EL (cell line): ENCODE data around the gene TRIM60.
"Not testable (repeated sequence)": the region's sequence is repeated elsewhere in the genome, so short reads cannot be mapped to it uniquely, and the experiment has no call there.

Source experiments
- DNase-seq: peaks from one replicate; pipeline ENCODE4 v3.0.0-alpha.2; 2016

The TRIM60 gene

DNA sequence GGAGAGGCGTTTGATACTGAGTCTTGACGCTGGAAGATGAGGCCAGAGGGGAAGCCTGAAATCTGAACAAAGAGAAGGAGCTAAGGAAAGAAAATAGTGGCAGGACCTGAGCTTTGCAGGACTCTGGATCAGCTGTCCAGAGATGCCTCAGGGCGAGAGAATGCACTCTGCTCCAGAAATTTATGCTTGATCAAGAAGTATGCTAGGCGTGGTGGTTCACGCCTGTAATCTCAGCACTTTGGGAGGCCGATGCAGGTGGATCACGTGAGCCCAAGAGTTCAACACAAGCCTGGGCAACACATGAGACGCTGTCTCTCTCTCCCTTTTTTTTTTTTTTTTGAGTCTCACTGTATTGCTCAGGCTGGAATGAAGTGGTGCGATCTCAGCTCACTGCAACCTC is 23.8 kb downstream of the TRIM60 start:
- DNase-seq: no peak

DNA sequence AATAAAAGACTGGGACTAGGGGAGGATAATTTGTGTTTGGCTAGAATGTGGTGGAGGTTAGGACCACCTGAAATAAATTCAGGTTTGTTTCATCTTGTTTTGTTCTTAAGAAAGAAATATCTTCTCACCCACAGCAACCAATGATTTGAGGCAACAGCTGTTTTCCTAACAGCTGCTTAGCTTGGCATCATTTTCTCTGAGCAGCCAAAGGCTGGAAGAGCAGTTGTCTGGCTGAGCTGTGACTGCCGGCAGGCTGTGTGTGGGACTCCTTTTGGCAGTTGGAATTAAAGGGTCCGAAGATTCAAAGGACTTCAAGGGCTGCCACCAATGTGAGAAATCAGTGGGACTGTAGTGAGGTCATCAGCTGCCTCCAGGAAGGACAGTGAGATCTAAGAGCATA is 26.9 kb downstream of the TRIM60 start:
- DNase-seq: no peak

DNA sequence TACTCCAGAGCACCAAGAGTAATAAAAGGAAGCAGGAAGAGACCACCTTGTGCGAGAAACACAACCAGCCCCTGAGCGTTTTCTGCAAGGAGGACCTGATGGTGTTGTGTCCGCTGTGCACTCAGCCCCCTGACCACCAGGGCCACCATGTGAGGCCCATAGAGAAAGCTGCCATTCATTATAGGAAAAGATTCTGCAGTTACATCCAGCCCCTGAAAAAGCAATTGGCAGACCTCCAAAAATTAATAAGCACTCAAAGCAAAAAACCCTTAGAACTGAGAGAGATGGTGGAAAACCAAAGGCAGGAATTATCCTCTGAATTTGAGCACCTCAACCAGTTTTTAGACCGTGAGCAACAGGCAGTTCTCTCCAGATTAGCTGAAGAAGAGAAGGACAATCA is 27.6 kb downstream of the TRIM60 start:
- no peak for DNase-seq

DNA sequence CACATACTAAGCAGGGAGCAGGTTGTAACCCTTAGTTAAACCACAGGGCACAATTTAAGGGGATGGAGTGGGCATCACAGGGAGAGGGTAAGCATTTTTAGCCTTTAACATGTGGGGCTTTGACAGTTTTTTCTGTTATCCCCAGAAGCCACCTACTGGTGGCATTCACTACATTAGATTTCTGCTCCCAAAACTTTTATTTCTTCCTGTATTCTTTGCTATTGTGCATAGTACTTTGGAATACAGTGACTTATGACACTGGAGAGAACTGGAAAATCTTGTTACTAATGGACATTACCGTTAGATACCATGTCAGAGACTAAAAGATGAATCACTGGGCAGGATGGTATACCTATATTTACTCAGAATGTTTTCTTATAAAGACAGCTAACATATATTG is 29.1 kb downstream of the TRIM60 start:
- DNase-seq: no peak

DNA sequence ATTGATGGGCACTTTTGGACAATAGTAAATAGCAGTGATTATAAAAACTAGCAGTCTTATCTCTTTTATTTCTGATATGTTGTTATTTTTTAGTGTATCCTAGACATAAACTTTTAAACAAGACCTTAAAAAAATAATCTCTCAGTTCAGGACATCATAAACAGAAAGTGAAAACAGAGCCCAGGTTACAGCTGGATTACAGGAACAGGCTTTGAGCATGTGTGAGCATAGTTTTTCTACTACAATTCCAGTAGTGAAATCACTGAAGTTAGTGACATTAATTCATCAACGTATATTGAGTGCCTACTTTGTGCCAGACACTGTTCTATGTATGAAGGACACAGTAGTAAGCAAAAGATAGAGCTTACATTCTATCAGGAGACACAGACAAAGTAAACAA is 38.8 kb downstream of the TRIM60 start:
- DNase-seq: no peak

DNA sequence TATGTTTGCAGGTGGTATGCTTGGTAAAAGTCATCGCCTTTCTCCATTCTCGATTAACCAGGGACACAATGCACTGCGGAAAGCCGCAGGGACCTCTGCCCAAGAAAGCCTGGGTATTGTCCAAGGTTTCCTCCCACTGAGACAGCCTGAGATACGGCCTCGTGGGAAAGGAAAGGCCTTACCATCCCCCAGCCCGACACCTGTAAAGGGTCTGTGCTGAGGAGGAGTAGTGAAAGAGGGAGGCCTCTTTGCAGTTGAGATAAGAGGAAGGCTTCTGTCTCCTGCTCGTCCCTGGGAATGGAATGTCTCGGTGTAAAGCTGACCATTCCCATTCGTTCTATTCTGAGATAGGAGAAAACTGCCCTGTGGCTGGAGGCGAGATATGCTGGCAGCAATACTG is 41.5 kb downstream of the TRIM60 start:
- not testable (repeated sequence) for DNase-seq

DNA sequence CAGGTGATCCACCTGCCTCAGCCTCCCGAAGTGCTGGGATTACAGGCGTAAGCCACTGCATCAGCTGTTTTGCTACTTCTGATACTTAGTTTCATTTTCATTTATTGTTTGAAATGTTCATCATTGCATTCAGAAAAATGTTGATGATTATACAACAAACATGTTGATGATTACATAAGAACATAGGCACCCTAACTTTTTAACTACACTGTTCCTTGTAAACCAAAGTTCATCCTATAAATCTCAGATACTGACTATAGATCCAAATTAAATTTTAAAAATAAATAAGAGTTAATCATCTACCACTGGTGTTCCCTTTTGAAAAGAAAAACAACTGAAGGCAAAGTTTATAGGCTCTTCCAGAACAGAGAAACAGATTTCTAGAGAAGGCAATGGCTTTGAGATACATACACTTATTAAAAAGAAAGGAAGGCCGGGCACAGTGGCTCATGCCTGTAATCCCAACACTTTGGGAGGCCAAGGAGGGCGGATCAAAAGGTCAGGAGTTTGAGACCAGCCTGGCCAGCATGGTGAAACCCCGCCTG is 45.3 kb downstream of the TRIM60 start:
- no peak for DNase-seq

DNA sequence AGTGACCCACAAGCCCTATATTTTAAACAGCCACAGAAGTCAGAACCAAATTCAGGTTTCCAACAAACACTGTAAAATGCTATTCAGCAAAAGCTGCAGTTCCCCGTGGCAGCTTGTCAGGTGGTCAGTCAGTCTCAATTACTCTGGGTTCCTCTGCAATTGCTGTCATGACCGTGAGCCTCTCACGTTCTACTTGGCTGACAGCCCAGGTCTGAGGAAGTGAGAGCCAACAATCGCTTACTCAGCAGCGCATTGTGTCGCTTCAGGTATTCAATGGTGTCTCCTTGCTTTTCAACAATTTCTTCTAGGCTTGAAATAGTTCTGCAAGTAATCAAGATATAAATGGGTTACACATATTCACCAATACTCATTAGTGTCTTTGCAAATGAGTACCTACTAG is 47.7 kb downstream of the TRIM60 start:
- DNase-seq: no peak

DNA sequence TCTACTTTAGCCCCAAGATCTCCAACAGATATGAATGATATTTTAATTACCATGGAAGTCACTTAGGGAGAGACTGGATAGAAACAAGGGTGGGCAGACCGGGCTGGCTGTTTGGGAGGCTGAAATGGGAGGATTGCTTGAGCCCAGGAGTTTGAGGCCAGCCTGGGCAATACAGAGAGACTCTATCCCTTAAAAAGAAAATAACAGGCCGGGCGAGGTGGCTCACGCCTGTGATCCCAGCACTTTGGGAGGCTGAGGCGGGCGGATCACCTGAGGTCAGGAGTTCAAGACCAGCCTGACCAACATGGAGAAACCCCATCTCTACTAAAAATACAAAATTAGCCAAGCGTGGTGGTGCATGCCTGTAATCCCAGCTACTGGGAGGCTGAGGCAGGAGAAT is 53.0 kb downstream of the TRIM60 start:
- not testable (repeated sequence) for DNase-seq

DNA sequence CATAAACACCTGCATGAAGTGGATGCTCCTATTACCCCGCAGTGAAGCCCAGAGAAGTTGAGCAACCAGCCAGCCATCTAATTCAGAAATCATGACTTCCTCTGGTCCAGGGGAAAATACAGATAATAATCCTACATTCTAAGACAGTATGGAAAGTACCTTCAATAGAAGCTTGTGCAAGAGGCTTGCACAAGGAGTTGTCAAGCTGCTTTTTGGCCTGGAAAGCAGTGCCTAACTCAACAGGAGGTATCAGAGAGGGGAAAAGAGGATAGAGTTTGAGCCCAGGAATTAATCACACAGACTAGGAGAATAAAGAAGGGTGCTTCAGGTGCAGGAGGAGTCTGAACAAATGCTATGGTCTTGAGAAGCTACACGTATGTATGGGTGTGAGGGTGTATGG is 54.1 kb downstream of the TRIM60 start:
- no peak for DNase-seq

DNA sequence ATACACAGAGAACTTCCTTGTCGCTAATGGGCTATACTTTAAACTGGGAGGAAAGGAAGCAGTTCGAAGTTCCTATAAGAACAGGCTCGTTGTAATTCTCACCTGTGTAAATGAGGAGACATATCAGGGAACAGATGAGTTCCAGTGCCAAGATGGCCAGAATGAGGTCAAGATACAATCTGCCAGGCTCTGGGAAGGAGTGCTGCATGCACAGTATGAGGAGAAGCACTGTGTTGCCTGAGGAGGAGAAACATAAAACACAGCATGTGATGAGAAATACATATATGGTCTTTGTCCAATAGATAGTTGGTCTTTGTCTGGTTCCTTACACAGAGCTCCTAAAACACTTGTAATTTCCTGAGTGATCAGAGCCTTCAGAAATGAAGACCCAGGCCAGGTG is 56.6 kb downstream of the TRIM60 start:
- no peak for DNase-seq
